HPDE6-E6E7 (cell line): Measurements from ENCODE around the gene MAGED2.
"Not testable (repeated sequence)": the region's sequence is repeated elsewhere in the genome, so short reads cannot be mapped to it uniquely, and the experiment has no call there.

ENCODE experiments used
- DNase-seq: peaks from one replicate; pipeline ENCODE4 v3.0.0; 2011; ENCODE audit warnings: missing footprints; ENCODE audit errors: extremely low spot score

Gene MAGED2

DNA sequence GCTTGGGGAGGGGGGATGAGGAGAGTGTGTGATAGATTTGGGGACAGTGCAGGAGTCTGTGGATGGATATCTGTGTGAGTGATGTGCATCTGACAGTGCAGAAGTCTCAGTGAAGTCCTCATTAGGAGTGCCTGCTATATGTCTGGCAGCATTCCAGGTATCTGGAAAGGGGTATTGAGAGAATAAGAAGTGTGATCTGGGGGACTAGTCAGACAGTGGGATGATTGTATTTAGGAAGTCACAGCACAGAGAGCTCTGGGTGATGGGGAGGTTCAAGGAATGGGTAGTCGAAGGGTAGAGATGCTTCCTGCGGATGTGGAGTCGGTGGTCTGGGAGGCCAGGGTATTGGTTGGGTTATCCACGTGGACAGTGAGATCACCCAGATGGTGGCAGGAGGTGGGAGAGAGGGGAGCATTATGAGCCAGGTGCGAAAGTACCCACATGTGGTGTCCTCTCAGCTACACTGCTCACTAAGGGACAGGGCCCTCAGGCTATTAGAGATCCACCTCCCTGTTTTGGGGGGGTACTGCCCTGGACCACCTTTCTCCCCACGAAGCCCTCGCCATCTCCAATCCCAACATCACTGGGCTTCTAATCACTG, 9.8 kb downstream of the MAGED2 start:
- no peak for DNase-seq

DNA sequence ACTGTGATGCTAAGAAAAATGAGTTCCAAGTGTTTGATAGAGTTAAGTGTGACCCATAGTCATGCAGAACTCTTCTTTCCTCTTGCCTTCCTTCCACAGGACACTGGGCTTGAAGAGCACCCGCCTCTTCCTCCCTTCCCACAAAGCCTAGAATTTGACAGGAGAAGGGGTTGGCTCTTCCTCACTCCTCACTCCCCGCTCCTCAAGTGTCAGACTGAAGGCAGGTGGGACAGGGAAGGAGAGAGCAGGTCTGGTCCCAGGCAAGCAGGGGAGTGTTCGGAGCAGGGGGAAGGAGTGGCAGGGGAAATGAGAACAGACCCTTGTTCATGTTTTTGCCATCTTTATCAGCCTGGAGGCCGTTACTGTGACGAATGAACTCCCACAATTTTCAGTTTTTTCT, 10.7 kb downstream of the MAGED2 start:
- no peak for DNase-seq

GRCh38 chrX:54819201-54819600, 11.7 kb downstream of the MAGED2 start:
- DNase-seq = no peak

- no peak for DNase-seq
Measured at GRCh38 chrX:54820737-54821136, 13.2 kb downstream of the MAGED2 start.

DNA sequence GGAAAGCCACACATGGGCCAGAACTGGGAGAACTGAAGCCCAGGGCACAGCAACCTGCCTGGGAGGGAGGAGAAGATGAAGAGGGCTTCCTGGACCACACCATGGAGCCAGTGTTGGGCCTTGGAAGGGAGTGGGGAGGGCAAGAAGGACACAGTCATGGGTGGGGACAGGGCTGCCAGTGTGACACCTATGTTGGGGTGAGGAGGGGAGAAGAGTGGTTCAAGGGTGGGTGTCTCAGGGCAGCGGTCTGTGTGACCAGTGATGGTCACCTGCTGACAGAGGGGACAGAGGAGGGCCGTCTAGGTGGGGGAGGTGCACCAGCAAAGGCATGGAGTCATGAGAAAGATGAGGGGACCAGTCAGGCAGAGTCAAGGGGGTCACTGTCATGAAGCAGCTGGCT, 13.8 kb downstream of the MAGED2 start:
- no peak for DNase-seq

GRCh38 chrX:54824195-54824594, 16.6 kb downstream of the MAGED2 start:
- DNase-seq = no peak

DNA sequence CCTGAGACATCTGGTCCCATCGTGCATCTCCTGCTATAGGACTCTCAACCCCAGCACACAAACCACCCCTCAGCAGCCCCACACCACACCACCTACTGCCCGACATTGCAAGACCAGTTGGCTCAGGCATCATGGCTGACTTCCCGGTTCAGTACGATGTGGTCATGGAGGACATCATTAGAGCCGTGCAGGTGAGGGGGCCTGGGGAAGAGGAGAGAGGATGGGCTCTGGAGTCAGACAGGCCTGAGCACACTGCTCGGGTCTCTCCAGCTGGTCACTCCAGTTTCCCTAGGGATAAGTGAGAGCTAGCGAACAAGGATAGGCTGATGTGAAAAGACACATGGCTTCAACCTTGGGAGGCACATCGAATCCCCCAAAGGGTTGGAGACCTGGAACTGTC, 17.2 kb downstream of the MAGED2 start:
- no peak for DNase-seq

GRCh38 chrX:54825716-54826438, 18.3 kb downstream of the MAGED2 start:
- no peak for DNase-seq

GRCh38 chrX:54826598-54826997, 19.1 kb downstream of the MAGED2 start:
- no peak for DNase-seq

GRCh38 chrX:54838583-54838982, 31.0 kb downstream of the MAGED2 start:
- no peak for DNase-seq

GRCh38 chrX:54841184-54841874, 33.8 kb downstream of the MAGED2 start:
- DNase-seq = not testable (repeated sequence)

- DNase-seq = no peak
Measured at GRCh38 chrX:54842607-54843006, 35.1 kb downstream of the MAGED2 start.

GRCh38 chrX:54843050-54843449, 35.5 kb downstream of the MAGED2 start:
- no peak for DNase-seq

GRCh38 chrX:54847700-54848099, 40.2 kb downstream of the MAGED2 start:
- DNase-seq = not testable (repeated sequence)

GRCh38 chrX:54865208-54865607, 57.7 kb downstream of the MAGED2 start:
- no peak for DNase-seq
